DOHH2 (cell line): Measurements from ENCODE around the gene OR8B8.

Experiments used
- H3F3A ChIP-seq: fragments of 200-600 bp; sonication (generic), shearing (Covaris generic); 2 replicates; pipeline ENCODE4 v1.6.0; 2016; ENCODE audit warnings: antibody characterized with exemption, mild to moderate bottlenecking; ENCODE audit not compliant: control insufficient read depth, insufficient read depth
- H3K27ac ChIP-seq: fragments of 200-600 bp; sonication (generic); 2 replicates; pipeline ENCODE4 v1.5.1; 2014; ENCODE audit warnings: low read depth, mild to moderate bottlenecking, low read length, moderate library complexity
- H3K27me3 ChIP-seq: fragments of 200-600 bp; sonication (generic); 2 replicates; pipeline ENCODE4 v1.6.1; 2014; ENCODE audit warnings: mild to moderate bottlenecking, low read length, mixed read lengths; ENCODE audit not compliant: control insufficient read depth
- H3K36me3 ChIP-seq: fragments of 200-600 bp; sonication (generic); 2 replicates; pipeline ENCODE4 v1.6.1; 2014; ENCODE audit warnings: mild to moderate bottlenecking, low read length, moderate library complexity, mixed read lengths; ENCODE audit not compliant: control insufficient read depth
- H3K4me1 ChIP-seq: fragments of 200-600 bp; sonication (generic); 2 replicates; pipeline ENCODE4 v1.6.1; 2014; ENCODE audit warnings: mild to moderate bottlenecking, low read length, mixed read lengths; ENCODE audit not compliant: control insufficient read depth
- H3K4me2 ChIP-seq: fragments of 200-600 bp; sonication (generic); 2 replicates; pipeline ENCODE4 v1.6.0; 2014; ENCODE audit warnings: mild to moderate bottlenecking, low read length, moderate library complexity
- H3K4me3 ChIP-seq: fragments of 200-600 bp; sonication (generic); 2 replicates; pipeline ENCODE4 v1.5.1; 2014; ENCODE audit warnings: mild to moderate bottlenecking, low read length, mixed read lengths
- H3K79me2 ChIP-seq: fragments of 200-600 bp; sonication (generic); 2 replicates; pipeline ENCODE4 v1.6.1; 2014; ENCODE audit warnings: mild to moderate bottlenecking, low read length, mixed read lengths; ENCODE audit not compliant: control insufficient read depth
- H3K9me2 ChIP-seq: fragments of 200-600 bp; sonication (generic); replicated peaks from 2 replicates; pipeline ENCODE4 v1.6.1; 2014; ENCODE audit warnings: mild to moderate bottlenecking, low read length, mixed read lengths; ENCODE audit not compliant: control insufficient read depth
- H3K9me3 ChIP-seq: fragments of 200-600 bp; sonication (generic); 2 replicates; pipeline ENCODE4 v1.6.1; 2014; ENCODE audit warnings: antibody characterized with exemption, low read length, mixed read lengths; ENCODE audit not compliant: control insufficient read depth, insufficient read depth
- H4K20me1 ChIP-seq: fragments of 200-600 bp; sonication (generic); 2 replicates; pipeline ENCODE4 v1.6.0; 2014; ENCODE audit warnings: low read depth, mild to moderate bottlenecking, antibody characterized with exemption, low read length, moderate library complexity; ENCODE audit not compliant: control insufficient read depth, insufficient read depth
- CTCF ChIP-seq: fragments of 200-600 bp; sonication (generic); IDR thresholded peaks from one replicate; pipeline ENCODE4 v1.5.1; 2014; ENCODE audit warnings: antibody characterized with exemption, mild to moderate bottlenecking, low read depth, low read length; ENCODE audit not compliant: poor library complexity, severe bottlenecking
- EZH2phosphoT487 ChIP-seq: fragments of 200-600 bp; sonication (generic); IDR thresholded peaks from 2 replicates; pipeline ENCODE4 v1.6.1; 2017; ENCODE audit warnings: borderline replicate concordance, mild to moderate bottlenecking, antibody characterized with exemption, low read length, moderate library complexity, mixed read lengths

Gene OR8B8

DNA sequence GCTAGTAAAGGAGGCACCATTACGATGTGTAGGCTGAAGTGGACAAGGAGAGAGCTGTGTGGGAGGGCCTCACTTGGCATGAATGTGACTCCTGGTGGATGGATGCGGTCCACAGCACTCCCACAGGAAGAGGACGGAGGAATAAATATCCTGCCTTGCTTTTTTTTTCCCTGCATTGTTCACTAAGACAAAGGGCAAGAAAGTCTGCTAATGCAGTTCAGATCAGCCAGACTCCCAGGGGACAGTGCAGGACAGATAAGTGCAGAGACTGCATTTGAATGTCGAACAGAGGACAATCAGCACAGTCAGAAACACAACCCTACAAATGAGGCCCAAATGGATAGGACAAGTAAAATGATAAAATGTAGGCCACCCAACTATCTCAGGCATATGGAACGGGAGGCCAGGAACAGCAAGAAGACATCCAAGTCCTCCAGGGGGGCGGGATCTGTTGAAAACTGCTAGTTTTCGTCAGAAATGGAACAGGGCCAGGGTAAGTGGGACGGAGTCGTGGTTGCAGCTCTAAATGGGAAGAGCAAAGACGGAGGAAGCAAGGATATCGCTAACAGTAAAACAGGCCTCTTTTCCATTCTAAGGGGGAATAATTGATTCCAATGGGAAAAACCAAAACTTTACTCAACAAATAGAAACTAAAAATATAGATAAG is 25.2 kb upstream of the OR8B8 start:
- Histone ChIP-seq H3F3A (no peaks in the 10 kb centered on the region), H3K27ac (no peak overlapping the region), H3K27me3 (peaks cover 12% of the 10 kb centered on the region), H3K4me1 (no peaks in the 10 kb centered on the region), H4K20me1 (no peaks in the 10 kb centered on the region), H3K4me3 (no peak overlapping the region), H3K9me2 (no peaks in the 10 kb centered on the region), H3K79me2 (no peaks in the 10 kb centered on the region), H3K4me2 (no peak overlapping the region), H3K36me3 (no peaks in the 10 kb centered on the region), H3K9me3 (no peaks in the 10 kb centered on the region)
- TF ChIP-seq CTCF (no peak), EZH2phosphoT487 (no peak)

- Histone ChIP-seq H3K4me2 (no peak overlapping the region), H3K27me3 (no peaks in the 10 kb centered on the region), H3K79me2 (no peaks in the 10 kb centered on the region), H3K9me3 (no peaks in the 10 kb centered on the region), H3K27ac (no peak overlapping the region), H3K36me3 (no peaks in the 10 kb centered on the region), H3F3A (no peaks in the 10 kb centered on the region), H3K4me3 (no peak overlapping the region), H3K9me2 (no peaks in the 10 kb centered on the region), H3K4me1 (no peaks in the 10 kb centered on the region), H4K20me1 (no peaks in the 10 kb centered on the region)
- TF ChIP-seq CTCF: no peak
- TF ChIP-seq EZH2phosphoT487: no peak
These were observed 22.0 kb upstream of the OR8B8 start for GRCh38 chr11:124467381-124467927.

GRCh38 chr11:124465368-124465767 is 19.9 kb upstream of the OR8B8 start:
- no peaks in the 10 kb centered on the region for H3K9me3 ChIP-seq
- TF ChIP-seq EZH2phosphoT487 (no peak), CTCF (no peak)

More at GRCh38 chr11:124465368-124465767, 19.9 kb upstream of the OR8B8 start:
- Histone ChIP-seq H3K36me3 (no peaks in the 10 kb centered on the region), H3K4me2 (no peak overlapping the region), H3K9me2 (no peaks in the 10 kb centered on the region), H3K27ac (no peak overlapping the region), H4K20me1 (no peaks in the 10 kb centered on the region), H3F3A (no peaks in the 10 kb centered on the region), H3K4me1 (no peaks in the 10 kb centered on the region), H3K4me3 (no peak overlapping the region), H3K27me3 (no peaks in the 10 kb centered on the region), H3K79me2 (no peaks in the 10 kb centered on the region)
